C4-2B (cell line): Measurements from ENCODE around the gene CCDC92.
A peak's percentile ranks its signal among the peaks of the same experiment; 100 is the strongest.

Experiments
- ZFX ChIP-seq: fragments of 450-650 bp; IDR thresholded peaks from 2 replicates; pipeline ENCODE4 v1.6.1; 2017
- TF ChIP-seq, protein P1 (sequence below): fragments of 450-650 bp; conservative IDR thresholded peaks from 2 replicates; pipeline ENCODE4 v1.5.1; 2017; ENCODE audit warnings: mild to moderate bottlenecking

DNA sequence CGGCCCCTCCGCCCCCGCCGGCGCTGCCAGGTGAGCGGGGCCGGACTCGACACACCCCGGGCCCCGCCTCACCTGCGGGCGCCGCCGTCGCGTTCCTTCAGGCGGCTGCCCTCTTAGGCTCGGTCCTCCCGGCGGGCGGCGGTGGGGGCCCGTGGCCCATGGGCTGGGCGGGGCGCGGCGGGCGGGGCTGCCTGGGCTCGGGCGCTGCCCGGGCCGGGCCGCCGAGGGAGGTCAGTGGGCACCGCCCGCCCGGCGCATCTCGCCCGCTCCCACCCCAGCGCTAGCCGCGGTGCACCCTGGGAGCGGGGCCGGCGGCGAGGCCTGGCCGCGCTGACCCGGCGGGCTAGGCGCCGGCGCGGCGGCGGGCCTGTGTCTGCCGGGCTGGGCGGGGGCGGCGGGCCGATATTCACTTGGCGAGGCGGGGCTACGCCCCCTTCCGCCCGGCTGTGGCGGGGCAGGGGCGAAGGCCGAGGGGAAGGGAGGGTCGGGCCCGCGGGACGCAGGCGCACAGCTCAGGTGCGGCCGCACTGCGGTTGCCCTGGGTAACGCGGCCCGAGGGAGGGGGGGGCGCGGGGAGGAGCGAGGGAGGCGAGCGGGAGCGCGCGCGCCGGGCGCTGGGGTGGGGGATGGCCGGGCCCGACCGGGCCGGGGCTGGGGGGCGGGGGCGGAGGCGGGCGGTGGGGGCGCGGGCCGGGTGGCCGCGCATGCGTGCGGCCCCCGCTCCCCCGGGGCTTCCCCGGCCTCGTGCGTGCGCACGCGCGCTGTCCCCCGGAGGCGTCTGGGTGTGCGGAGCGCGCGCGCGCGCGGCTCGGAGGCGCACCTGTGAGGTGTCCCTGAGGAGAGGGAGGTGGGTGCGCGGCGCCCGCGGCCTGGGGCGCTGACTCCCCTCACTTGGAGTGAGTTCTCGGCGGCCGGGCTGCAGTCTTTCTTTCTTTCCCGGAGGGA lies at the start of gene CCDC92, which contains the start of gene ZNF664:
- TF ChIP-seq, protein P1, sequence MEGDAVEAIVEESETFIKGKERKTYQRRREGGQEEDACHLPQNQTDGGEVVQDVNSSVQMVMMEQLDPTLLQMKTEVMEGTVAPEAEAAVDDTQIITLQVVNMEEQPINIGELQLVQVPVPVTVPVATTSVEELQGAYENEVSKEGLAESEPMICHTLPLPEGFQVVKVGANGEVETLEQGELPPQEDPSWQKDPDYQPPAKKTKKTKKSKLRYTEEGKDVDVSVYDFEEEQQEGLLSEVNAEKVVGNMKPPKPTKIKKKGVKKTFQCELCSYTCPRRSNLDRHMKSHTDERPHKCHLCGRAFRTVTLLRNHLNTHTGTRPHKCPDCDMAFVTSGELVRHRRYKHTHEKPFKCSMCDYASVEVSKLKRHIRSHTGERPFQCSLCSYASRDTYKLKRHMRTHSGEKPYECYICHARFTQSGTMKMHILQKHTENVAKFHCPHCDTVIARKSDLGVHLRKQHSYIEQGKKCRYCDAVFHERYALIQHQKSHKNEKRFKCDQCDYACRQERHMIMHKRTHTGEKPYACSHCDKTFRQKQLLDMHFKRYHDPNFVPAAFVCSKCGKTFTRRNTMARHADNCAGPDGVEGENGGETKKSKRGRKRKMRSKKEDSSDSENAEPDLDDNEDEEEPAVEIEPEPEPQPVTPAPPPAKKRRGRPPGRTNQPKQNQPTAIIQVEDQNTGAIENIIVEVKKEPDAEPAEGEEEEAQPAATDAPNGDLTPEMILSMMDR = peak; percentile 31
- peak; percentile 21; the same call in 1 of the 2 replicates for TF ChIP-seq ZFX
